GM13976 (cell line): ENCODE results near the gene CLSTN2.

Experiments used
- DNase-seq: peaks from one replicate; pipeline ENCODE4 v3.0.0; 2012; ENCODE audit warnings: low spot score
- CTCF ChIP-seq: IDR thresholded peaks from 2 replicates; pipeline ENCODE4 v1.5.1; 2012; ENCODE audit warnings: borderline replicate concordance, mild to moderate bottlenecking; ENCODE audit not compliant: insufficient read depth; ENCODE audit errors: extremely low read depth, missing control alignments, control extremely low read depth
- in situ Hi-C: fragments of 300-500 bp; cut with MboI; formaldehyde crosslinking; loops from one replicate; pipeline ENCODE4 v1.12.0; 2022; ENCODE audit warnings: low sequenced_read_pairs, mixed read lengths, inconsistent platforms; ENCODE audit not compliant: unreplicated experiment

CLSTN2 gene

GRCh38 chr3:139988472-139989156, 53.6 kb downstream of the CLSTN2 start:
- in situ Hi-C loops = no loop called here
- no peak for TF ChIP-seq CTCF
- no peak for DNase-seq

- TF ChIP-seq CTCF = no peak
- in situ Hi-C loops = no loop called here
- no peak for DNase-seq
Observed at GRCh38 chr3:139994891-139995290, 59.9 kb downstream of the CLSTN2 start.

- in situ Hi-C loops = no loop called here
- no peak for DNase-seq
Observed at GRCh38 chr3:140004271-140004670, 69.3 kb downstream of the CLSTN2 start.

GRCh38 chr3:140006331-140006730, 71.3 kb downstream of the CLSTN2 start:
- TF ChIP-seq CTCF = no peak
- DNase-seq = no peak
- in situ Hi-C loops = no loop called here

More at GRCh38 chr3:140004271-140004670, 69.3 kb downstream of the CLSTN2 start:
- TF ChIP-seq CTCF = no peak

- in situ Hi-C loops = no loop called here
- no peak for TF ChIP-seq CTCF
- no peak for DNase-seq
Observed at GRCh38 chr3:140007081-140007480, 72.1 kb downstream of the CLSTN2 start.

- in situ Hi-C loops = no loop called here
- TF ChIP-seq CTCF = no peak
- DNase-seq = no peak
Observed at GRCh38 chr3:140007911-140008869, 73.2 kb downstream of the CLSTN2 start.
